HUES64 (cell line): Measurements from ENCODE around the gene TMA7.
"Not testable (repeated sequence)": the region's sequence is repeated elsewhere in the genome, so short reads cannot be mapped to it uniquely, and the experiment has no call there.

Experiments
- H3K27ac ChIP-seq: 2 replicates; pipeline ENCODE4 v1.7.0; 2013; ENCODE audit warnings: low read depth, low read length, inconsistent platforms
- H3K27me3 ChIP-seq: 2 replicates; pipeline ENCODE4 v1.6.1; 2013; ENCODE audit warnings: mild to moderate bottlenecking, low read length; ENCODE audit not compliant: insufficient read depth
- H3K36me3 ChIP-seq: 2 replicates; pipeline ENCODE4 v1.6.1; 2013; ENCODE audit warnings: mild to moderate bottlenecking, low read length; ENCODE audit not compliant: insufficient read depth
- H3K4me1 ChIP-seq: 2 replicates; pipeline ENCODE4 v1.6.1; 2013; ENCODE audit warnings: mild to moderate bottlenecking, low read length, moderate library complexity; ENCODE audit not compliant: insufficient read depth
- H3K4me3 ChIP-seq: 2 replicates; pipeline ENCODE4 v1.5.1; 2013; ENCODE audit warnings: mild to moderate bottlenecking, low read length, moderate library complexity
- H3K9ac ChIP-seq: 2 replicates; pipeline ENCODE4 v1.6.1; 2013; ENCODE audit warnings: mild to moderate bottlenecking, low read depth, low read length
- H3K9me3 ChIP-seq: 2 replicates; pipeline ENCODE4 v1.6.1; 2013; ENCODE audit warnings: low read depth, low read length; ENCODE audit not compliant: insufficient read depth
- WGBS: fragments of 150-250, 120-280 bp; methylation state at CpG from one replicate; pipeline ENCODE4 v1.1.7; 2013; ENCODE audit warnings: missing lambda C conversion rate; 5-methylcytosine and 5-hydroxymethylcytosine counted together

TMA7 gene

GRCh38 chr3:48446425-48447193 lies 6.6 kb downstream of the TMA7 start, which contains the start of gene ATRIP:
TSS of gene ATRIP (plus strand) at chr3:48446737. CDS start at chr3:48446846, 109 bp downstream.
- peaks cover 9% of the 10 kb centered on the region; the same call in 1 of the 2 replicates for H3K4me1 ChIP-seq
- H3K9ac ChIP-seq: peak within 1 kb of the TSS; percentile 85
- H3K4me3 ChIP-seq: peak within 1 kb of the TSS; percentile 95
- WGBS: under 1% methylated on average over 91 of the region's 91 CpGs
- H3K27ac ChIP-seq: peak within 1 kb of the TSS; percentile 92
- no peaks in the 10 kb centered on the region for H3K27me3 ChIP-seq
- peaks cover 41% of the 10 kb centered on the region for H3K36me3 ChIP-seq
- no peaks in the 10 kb centered on the region for H3K9me3 ChIP-seq

- Histone ChIP-seq H3K36me3 (peaks cover 59% of the 10 kb centered on the region), H3K27ac (no peak overlapping the region), H3K9me3 (no peaks in the 10 kb centered on the region), H3K4me3 (no peak overlapping the region), H3K9ac (no peak overlapping the region), H3K4me1 (peaks cover 9% of the 10 kb centered on the region; the same call in 1 of the 2 replicates), H3K27me3 (no peaks in the 10 kb centered on the region)
- WGBS: 96% methylated on average over 1 of the region's 1 CpG
Measured at GRCh38 chr3:48451270-48451669, 11.2 kb downstream of the TMA7 start.

GRCh38 chr3:48456456-48456855 lies 16.4 kb downstream of the TMA7 start:
- no peaks in the 10 kb centered on the region for H3K27me3 ChIP-seq
- peaks cover 91% of the 10 kb centered on the region for H3K36me3 ChIP-seq
- no peak overlapping the region for H3K27ac ChIP-seq
- 86% methylated on average over 1 of the region's 1 CpG for WGBS
- H3K4me3 ChIP-seq: no peak overlapping the region
- no peaks in the 10 kb centered on the region for H3K4me1 ChIP-seq
- no peaks in the 10 kb centered on the region for H3K9me3 ChIP-seq
- H3K9ac ChIP-seq: no peak overlapping the region

GRCh38 chr3:48459331-48459730 lies 19.3 kb downstream of the TMA7 start:
- Histone ChIP-seq H3K9me3 (no peaks in the 10 kb centered on the region), H3K4me1 (no peaks in the 10 kb centered on the region), H3K9ac (no peak overlapping the region), H3K27ac (no peak overlapping the region), H3K27me3 (no peaks in the 10 kb centered on the region), H3K4me3 (no peak overlapping the region), H3K36me3 (peaks cover 62% of the 10 kb centered on the region)
- WGBS: 93% methylated on average over 3 of the region's 3 CpGs

GRCh38 chr3:48459773-48460516 lies 19.9 kb downstream of the TMA7 start:
- no peak overlapping the region for H3K4me3 ChIP-seq
- WGBS: 94% methylated on average over 7 of the region's 7 CpGs
- H3K27me3 ChIP-seq: no peaks in the 10 kb centered on the region
- H3K9me3 ChIP-seq: no peaks in the 10 kb centered on the region
- no peaks in the 10 kb centered on the region for H3K4me1 ChIP-seq
- no peak overlapping the region for H3K27ac ChIP-seq
- peaks cover 60% of the 10 kb centered on the region for H3K36me3 ChIP-seq
- H3K9ac ChIP-seq: no peak overlapping the region

- Histone ChIP-seq H3K4me1 (no peaks in the 10 kb centered on the region; the same call in 1 of the 2 replicates), H3K27ac (no peak overlapping the region), H3K36me3 (peaks cover 55% of the 10 kb centered on the region), H3K27me3 (no peaks in the 10 kb centered on the region), H3K9me3 (no peaks in the 10 kb centered on the region), H3K9ac (no peak overlapping the region), H3K4me3 (no peak overlapping the region)
- 96% methylated on average over 3 of the region's 3 CpGs for WGBS
Measured at GRCh38 chr3:48460517-48460902, 20.5 kb downstream of the TMA7 start.

GRCh38 chr3:48461767-48462166 lies 21.7 kb downstream of the TMA7 start:
- 97% methylated on average over 7 of the region's 7 CpGs for WGBS
- not testable (repeated sequence) for H3K4me3 ChIP-seq, H3K27ac ChIP-seq, H3K27me3 ChIP-seq, H3K4me1 ChIP-seq, H3K9ac ChIP-seq, H3K9me3 ChIP-seq
- peaks cover 45% of the 10 kb centered on the region for H3K36me3 ChIP-seq

GRCh38 chr3:48463703-48464102 lies 23.6 kb downstream of the TMA7 start:
- Histone ChIP-seq H3K36me3 (peaks cover 51% of the 10 kb centered on the region), H3K27me3 (no peaks in the 10 kb centered on the region), H3K27ac (no peak overlapping the region), H3K4me3 (no peak overlapping the region), H3K9me3 (no peaks in the 10 kb centered on the region), H3K4me1 (peaks cover 9% of the 10 kb centered on the region), H3K9ac (no peak overlapping the region)
- 85% methylated on average over 9 of the region's 9 CpGs for WGBS

GRCh38 chr3:48464713-48465221 lies 24.7 kb downstream of the TMA7 start:
- Histone ChIP-seq H3K4me3 (no peak overlapping the region), H3K9me3 (no peaks in the 10 kb centered on the region), H3K4me1 (peaks cover 9% of the 10 kb centered on the region), H3K36me3 (peaks cover 51% of the 10 kb centered on the region), H3K9ac (peak overlapping the region; percentile 23; the same call in 1 of the 2 replicates), H3K27ac (peak overlapping the region; percentile 99; the same call in 1 of the 2 replicates), H3K27me3 (no peaks in the 10 kb centered on the region)
- WGBS: 94% methylated on average over 17 of the region's 17 CpGs

GRCh38 chr3:48465237-48465530 lies 25.1 kb downstream of the TMA7 start:
- Histone ChIP-seq H3K9ac (peak overlapping the region; percentile 23; the same call in 1 of the 2 replicates), H3K27ac (peak overlapping the region; percentile 99; the same call in 1 of the 2 replicates)
- 69% methylated on average over 7 of the region's 7 CpGs for WGBS

More at GRCh38 chr3:48465237-48465530, 25.1 kb downstream of the TMA7 start:
- Histone ChIP-seq H3K27me3 (no peaks in the 10 kb centered on the region), H3K4me3 (no peak overlapping the region), H3K4me1 (peaks cover 9% of the 10 kb centered on the region), H3K36me3 (peaks cover 50% of the 10 kb centered on the region), H3K9me3 (no peaks in the 10 kb centered on the region)
